Chondrocyte (in vitro differentiated cells): Measurements from ENCODE around the gene WDR93. TPM values are rescaled to one million over a fixed set of nuclear protein-coding genes. Genes with fewer than 3 reads are reported as not detected.

Experiments
- DNase-seq: peaks from one replicate; pipeline ENCODE4 v3.0.0; 2021; ENCODE audit warnings: mixed read lengths, low spot score
- H3K27ac Mint-ChIP-seq: one replicate; pipeline ENCODE4 v1.8.0; 2021; ENCODE audit warnings: mild to moderate bottlenecking, moderate library complexity, mixed read lengths; ENCODE audit not compliant: unreplicated experiment
- H3K27me3 Mint-ChIP-seq: 2 replicates; pipeline ENCODE4 v1.8.0; 2021; ENCODE audit warnings: low read depth, mixed read lengths
- H3K36me3 Mint-ChIP-seq: 2 replicates; pipeline ENCODE4 v1.8.0; 2021; ENCODE audit warnings: low read depth, mixed read lengths
- H3K4me1 Mint-ChIP-seq: 2 replicates; pipeline ENCODE4 v1.8.0; 2021; ENCODE audit warnings: low read depth, mild to moderate bottlenecking, mixed read lengths
- H3K4me3 Mint-ChIP-seq: one replicate; pipeline ENCODE4 v1.8.0; 2021; ENCODE audit warnings: mild to moderate bottlenecking, moderate library complexity, mixed read lengths; ENCODE audit not compliant: unreplicated experiment
- H3K9me3 Mint-ChIP-seq: 2 replicates; pipeline ENCODE4 v1.8.0; 2021; ENCODE audit warnings: low read depth, mixed read lengths
- total RNA-seq: library from RNA; stranded (reverse); gene quantifications from 3 replicates; pipeline ENCODE4 v1.2.1, GENCODE V29; 2021
- TF ChIP-seq, protein P1 (sequence below): fragments of 200-600 bp; sonication (generic); IDR thresholded peaks from 2 replicates; pipeline ENCODE4 v1.5.0; 2021; ENCODE audit warnings: antibody characterized with exemption, mild to moderate bottlenecking, moderate library complexity

Gene WDR93
- total RNA-seq, 1 donor from 2014 or later, result not detected

DNA sequence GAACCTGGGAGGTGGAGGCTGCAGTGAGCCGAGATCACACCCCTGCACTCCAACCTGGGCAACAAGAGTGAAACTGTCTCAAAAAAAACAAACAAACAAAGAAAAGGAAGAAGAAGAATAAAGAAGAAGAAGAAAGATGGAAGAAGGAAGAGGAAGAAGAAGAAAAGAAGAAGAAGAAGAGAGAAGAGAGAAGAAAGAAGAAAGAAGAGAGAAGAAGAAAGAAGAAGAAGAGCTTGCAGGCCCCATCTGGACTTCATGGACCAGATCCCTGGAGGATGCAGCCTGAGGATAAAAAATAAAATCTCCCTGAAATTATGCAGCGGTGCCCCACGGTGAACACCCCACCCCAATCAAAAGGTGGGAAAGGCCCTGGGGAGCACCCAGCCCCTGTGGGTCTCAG lies 69.2 kb downstream of the WDR93 start:
- Mint-ChIP-seq H3K27ac (no peak overlapping the region), H3K4me1 (peaks cover 3% of the 10 kb centered on the region), H3K4me3 (no peak overlapping the region), H3K36me3 (no peaks in the 10 kb centered on the region), H3K9me3 (no peaks in the 10 kb centered on the region), H3K27me3 (no peaks in the 10 kb centered on the region)
- TF ChIP-seq, protein P1, sequence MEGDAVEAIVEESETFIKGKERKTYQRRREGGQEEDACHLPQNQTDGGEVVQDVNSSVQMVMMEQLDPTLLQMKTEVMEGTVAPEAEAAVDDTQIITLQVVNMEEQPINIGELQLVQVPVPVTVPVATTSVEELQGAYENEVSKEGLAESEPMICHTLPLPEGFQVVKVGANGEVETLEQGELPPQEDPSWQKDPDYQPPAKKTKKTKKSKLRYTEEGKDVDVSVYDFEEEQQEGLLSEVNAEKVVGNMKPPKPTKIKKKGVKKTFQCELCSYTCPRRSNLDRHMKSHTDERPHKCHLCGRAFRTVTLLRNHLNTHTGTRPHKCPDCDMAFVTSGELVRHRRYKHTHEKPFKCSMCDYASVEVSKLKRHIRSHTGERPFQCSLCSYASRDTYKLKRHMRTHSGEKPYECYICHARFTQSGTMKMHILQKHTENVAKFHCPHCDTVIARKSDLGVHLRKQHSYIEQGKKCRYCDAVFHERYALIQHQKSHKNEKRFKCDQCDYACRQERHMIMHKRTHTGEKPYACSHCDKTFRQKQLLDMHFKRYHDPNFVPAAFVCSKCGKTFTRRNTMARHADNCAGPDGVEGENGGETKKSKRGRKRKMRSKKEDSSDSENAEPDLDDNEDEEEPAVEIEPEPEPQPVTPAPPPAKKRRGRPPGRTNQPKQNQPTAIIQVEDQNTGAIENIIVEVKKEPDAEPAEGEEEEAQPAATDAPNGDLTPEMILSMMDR, result no peak
- no peak for DNase-seq

DNA sequence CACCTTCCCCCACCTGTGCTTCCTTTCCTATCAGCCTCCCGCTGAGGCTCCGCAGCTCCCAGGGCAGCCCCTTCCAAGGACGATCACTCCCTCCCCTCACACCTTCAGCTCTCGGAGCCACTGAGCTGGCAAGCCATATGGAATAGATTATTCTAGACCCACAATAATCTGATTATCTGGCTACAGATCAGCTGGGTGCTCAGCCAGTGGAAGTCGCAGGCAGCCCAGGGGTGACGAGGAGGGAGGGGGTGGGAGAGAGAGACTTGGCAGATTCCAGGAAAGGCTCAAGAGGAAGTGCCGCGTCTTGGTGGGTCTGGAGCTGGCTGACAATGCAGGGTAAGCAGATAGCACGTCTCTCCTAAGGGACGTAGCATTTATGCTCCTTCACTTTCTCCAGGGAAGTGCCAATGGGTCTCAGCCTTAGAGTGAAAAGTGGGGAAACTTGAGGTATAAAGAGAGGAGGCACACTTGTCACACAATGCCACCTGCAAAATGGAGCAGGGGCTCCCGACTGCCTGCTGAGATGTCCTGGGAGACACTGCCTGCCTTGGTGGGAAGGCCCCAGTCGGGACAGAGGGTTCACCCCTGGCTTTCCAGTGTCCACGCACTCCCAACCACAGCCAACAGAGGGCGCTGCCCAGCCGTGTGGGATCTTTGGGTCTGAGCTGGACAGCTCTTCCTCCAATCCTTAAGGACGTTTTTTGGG lies 69.8 kb downstream of the WDR93 start:
- TF ChIP-seq, protein P1, result peak; percentile 97
- Mint-ChIP-seq H3K36me3 (no peaks in the 10 kb centered on the region), H3K4me1 (peaks cover 3% of the 10 kb centered on the region), H3K9me3 (no peaks in the 10 kb centered on the region), H3K27ac (no peak overlapping the region), H3K27me3 (no peaks in the 10 kb centered on the region), H3K4me3 (no peak overlapping the region)
- DNase-seq, result no peak

DNA sequence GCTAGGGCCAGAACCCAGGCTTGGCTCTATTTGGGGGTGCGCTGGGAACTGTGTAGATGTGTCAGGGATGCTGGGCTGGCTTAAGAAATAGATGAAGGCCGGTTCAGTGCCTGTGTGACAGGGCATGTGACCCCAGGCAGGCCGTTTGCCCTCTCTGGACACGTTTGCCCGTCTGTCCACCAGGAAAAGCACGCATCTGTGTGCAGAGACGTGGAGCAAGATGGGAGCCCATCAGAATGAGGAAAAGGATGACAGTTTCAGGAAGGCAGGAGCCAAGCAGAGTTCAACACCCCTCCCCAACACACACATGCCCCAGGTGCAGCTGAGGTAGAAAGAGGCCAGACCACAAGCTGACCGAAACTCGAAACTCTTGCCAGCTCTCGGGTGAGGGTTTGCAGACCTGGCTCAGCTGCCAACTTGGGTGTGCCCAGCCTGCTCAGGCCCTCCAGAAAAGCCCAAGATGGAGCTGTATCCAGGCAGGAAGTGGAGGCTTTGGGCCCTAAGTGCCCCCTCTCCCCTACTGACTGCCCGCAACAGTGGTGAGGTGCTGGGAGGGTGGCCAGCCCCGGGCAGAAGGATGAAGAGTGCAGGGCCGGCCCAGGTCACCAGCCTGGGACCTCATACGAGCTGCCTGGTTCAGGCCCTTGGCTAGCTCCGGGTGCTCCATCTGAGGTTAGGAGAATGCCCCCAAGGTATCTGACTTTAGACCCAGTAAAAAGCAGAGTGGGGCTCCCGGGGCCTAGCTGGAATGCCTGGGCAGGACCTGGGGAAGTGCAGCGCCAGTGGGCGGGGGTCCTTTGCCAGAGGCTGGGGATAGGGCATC lies 70.6 kb downstream of the WDR93 start:
- Mint-ChIP-seq H3K4me1 (peaks cover 3% of the 10 kb centered on the region), H3K27me3 (no peaks in the 10 kb centered on the region), H3K27ac (no peak overlapping the region), H3K9me3 (no peaks in the 10 kb centered on the region), H3K36me3 (no peaks in the 10 kb centered on the region), H3K4me3 (no peak overlapping the region)
- TF ChIP-seq, protein P1, result no peak
- DNase-seq, result peak; percentile 66

DNA sequence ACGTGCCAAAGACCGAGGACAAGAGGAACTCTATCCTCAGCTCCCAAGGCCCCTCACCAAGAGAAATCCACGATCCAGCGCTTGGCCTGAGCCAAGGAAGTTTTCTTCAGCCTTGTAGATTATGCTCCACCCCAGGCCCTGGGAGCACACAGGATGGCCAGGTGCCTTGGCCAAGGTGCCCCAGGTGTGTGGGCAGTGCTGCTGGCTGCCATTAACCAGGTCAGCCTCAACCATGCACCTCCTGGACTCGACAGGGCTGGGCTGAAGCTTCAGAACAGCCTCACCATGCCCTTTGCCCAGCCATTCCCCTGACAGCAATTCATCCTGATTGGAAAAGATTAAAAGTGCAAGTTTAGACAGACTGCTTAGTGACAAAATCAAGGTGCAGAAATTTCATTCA lies 71.3 kb downstream of the WDR93 start:
- DNase-seq, result peak; percentile 50
- Mint-ChIP-seq H3K36me3 (no peaks in the 10 kb centered on the region), H3K4me3 (no peak overlapping the region), H3K27ac (no peak overlapping the region), H3K4me1 (peaks cover 6% of the 10 kb centered on the region), H3K27me3 (no peaks in the 10 kb centered on the region), H3K9me3 (no peaks in the 10 kb centered on the region)
- TF ChIP-seq, protein P1, result no peak

DNA sequence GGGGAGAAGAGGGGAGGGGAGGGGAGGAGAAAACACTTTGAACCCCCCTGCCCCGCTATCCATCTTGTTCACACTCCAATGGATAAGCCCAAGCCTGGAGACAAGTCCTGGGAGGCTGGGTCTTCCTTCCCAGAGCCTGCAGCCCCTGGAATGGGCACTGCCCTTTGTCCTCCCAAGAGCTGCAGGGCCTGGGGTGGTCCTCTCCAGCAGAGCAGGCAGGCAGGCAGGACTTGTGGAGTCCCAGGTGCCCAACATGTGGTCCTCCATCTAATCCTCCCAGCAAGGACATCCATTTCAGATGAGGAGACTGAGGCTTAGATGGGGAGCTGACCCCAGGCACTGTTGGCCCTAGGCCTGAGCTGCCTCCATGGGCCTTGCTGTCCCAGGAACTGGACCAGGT lies 75.1 kb downstream of the WDR93 start:
- no peak overlapping the region for H3K27ac Mint-ChIP-seq
- peak; percentile 64 for DNase-seq
- H3K4me1 Mint-ChIP-seq, result peaks cover 9% of the 10 kb centered on the region
- H3K4me3 Mint-ChIP-seq, result no peak overlapping the region
- H3K9me3 Mint-ChIP-seq, result no peaks in the 10 kb centered on the region
- H3K27me3 Mint-ChIP-seq, result no peaks in the 10 kb centered on the region
- peaks cover 1% of the 10 kb centered on the region for H3K36me3 Mint-ChIP-seq
- TF ChIP-seq, protein P1, result no peak
